BE2C (cell line): ENCODE results near the gene PTBP2.

Source experiments
- DNase-seq: peaks from one replicate; pipeline ENCODE4 v3.0.0-alpha.2; 2020
- H3K27me3 ChIP-seq: fragments of 250-450 bp; sonication (Bioruptor Pico); 2 replicates; pipeline ENCODE4 v1.5.1; 2020; ENCODE audit warnings: mild to moderate bottlenecking
- H3K36me3 ChIP-seq: fragments of 250-450 bp; sonication (Bioruptor Pico); 2 replicates; pipeline ENCODE4 v1.5.1; 2020; ENCODE audit warnings: mild to moderate bottlenecking
- H3K4me1 ChIP-seq: fragments of 250-450 bp; sonication (Bioruptor Pico); 2 replicates; pipeline ENCODE4 v1.5.1; 2020
- H3K4me3 ChIP-seq: 2 replicates; pipeline ENCODE4 v1.5.1; 2011; ENCODE audit warnings: low read depth, low read length
- H3K9me3 ChIP-seq: fragments of 250-450 bp; sonication (Bioruptor Pico); 2 replicates; pipeline ENCODE4 v1.5.1; 2020
- CTCF ChIP-seq: IDR thresholded peaks from 2 replicates; pipeline ENCODE4 v1.5.1; 2012; ENCODE audit warnings: mild to moderate bottlenecking, low read depth, low read length

PTBP2 gene

GRCh38 chr1:96820107-96820506 lies 98.5 kb downstream of the PTBP2 start:
- no peak overlapping the region for H3K4me3 ChIP-seq
- no peaks in the 10 kb centered on the region for H3K9me3 ChIP-seq
- TF ChIP-seq CTCF = no peak
- DNase-seq = no peak
- H3K4me1 ChIP-seq = no peaks in the 10 kb centered on the region
- H3K36me3 ChIP-seq = peaks cover 11% of the 10 kb centered on the region
- no peaks in the 10 kb centered on the region for H3K27me3 ChIP-seq

- TF ChIP-seq CTCF = no peak
- DNase-seq = no peak
- peaks cover 11% of the 10 kb centered on the region for H3K36me3 ChIP-seq
- no peak overlapping the region for H3K4me3 ChIP-seq
- no peaks in the 10 kb centered on the region for H3K9me3 ChIP-seq
- no peaks in the 10 kb centered on the region for H3K27me3 ChIP-seq
- H3K4me1 ChIP-seq = no peaks in the 10 kb centered on the region
Measured at GRCh38 chr1:96820671-96821070, 99.1 kb downstream of the PTBP2 start.

- Histone ChIP-seq H3K9me3 (no peaks in the 10 kb centered on the region), H3K4me1 (no peaks in the 10 kb centered on the region; the same call in 1 of the 2 replicates), H3K4me3 (no peak overlapping the region), H3K27me3 (no peaks in the 10 kb centered on the region), H3K36me3 (peaks cover 7% of the 10 kb centered on the region)
- TF ChIP-seq CTCF = no peak
- no peak for DNase-seq
Measured at GRCh38 chr1:96825231-96825630, 103.6 kb downstream of the PTBP2 start.

GRCh38 chr1:96825950-96826576 lies 104.5 kb downstream of the PTBP2 start:
- DNase-seq = no peak
- Histone ChIP-seq H3K4me1 (no peaks in the 10 kb centered on the region; the same call in 1 of the 2 replicates), H3K27me3 (no peaks in the 10 kb centered on the region), H3K36me3 (no peaks in the 10 kb centered on the region; the same call in none of the 2 replicates), H3K9me3 (no peaks in the 10 kb centered on the region), H3K4me3 (no peak overlapping the region)
- TF ChIP-seq CTCF = no peak

- H3K27me3 ChIP-seq = no peaks in the 10 kb centered on the region
- no peak for TF ChIP-seq CTCF
- no peaks in the 10 kb centered on the region for H3K36me3 ChIP-seq
- no peak overlapping the region for H3K4me3 ChIP-seq
- H3K4me1 ChIP-seq = no peaks in the 10 kb centered on the region
- H3K9me3 ChIP-seq = no peaks in the 10 kb centered on the region
- no peak for DNase-seq
Measured at GRCh38 chr1:96833376-96833775, 111.8 kb downstream of the PTBP2 start.

- Histone ChIP-seq H3K4me3 (no peak overlapping the region), H3K27me3 (no peaks in the 10 kb centered on the region), H3K9me3 (no peaks in the 10 kb centered on the region), H3K4me1 (no peaks in the 10 kb centered on the region), H3K36me3 (no peaks in the 10 kb centered on the region)
- no peak for TF ChIP-seq CTCF
- no peak for DNase-seq
Measured at GRCh38 chr1:96834986-96835385, 113.4 kb downstream of the PTBP2 start.
